Central memory CD8-positive, alpha-beta T cell (primary cell): ENCODE data around the gene RDM1.
"Not testable (repeated sequence)": the region's sequence is repeated elsewhere in the genome, so short reads cannot be mapped to it uniquely, and the experiment has no call there.

Experiments
- ATAC-seq: fragments of 150-1000 bp; cut with Tn5 transposase; replicated peaks from 2 replicates; pipeline ENCODE4 v1.10.0; 2022; ENCODE audit warnings: mild to moderate bottlenecking, moderate FRiP score, moderate number of reproducible peaks; ENCODE audit not compliant: poor library complexity, severe bottlenecking; ENCODE audit errors: extremely low read depth
- DNase-seq, 2 donors: peaks; one replicate each; pipeline ENCODE4 v3.0.0; 2021; ENCODE audit warnings: low spot score in 2 of 2
- H3K27ac Mint-ChIP-seq: one replicate; pipeline ENCODE4 v1.8.0; 2022; ENCODE audit warnings: low read depth, mild to moderate bottlenecking, moderate library complexity, mixed read lengths
- H3K27me3 Mint-ChIP-seq: one replicate; pipeline ENCODE4 v1.8.0; 2022; ENCODE audit warnings: mixed read lengths
- H3K36me3 Mint-ChIP-seq: one replicate; pipeline ENCODE4 v1.8.0; 2022; ENCODE audit warnings: mild to moderate bottlenecking, moderate library complexity, mixed read lengths; ENCODE audit not compliant: insufficient read depth
- H3K4me1 Mint-ChIP-seq: one replicate; pipeline ENCODE4 v1.8.0; 2022; ENCODE audit warnings: mixed read lengths
- H3K4me3 Mint-ChIP-seq: one replicate; pipeline ENCODE4 v1.8.0; 2022; ENCODE audit warnings: mild to moderate bottlenecking, moderate library complexity, mixed read lengths
- H3K9me3 Mint-ChIP-seq: one replicate; pipeline ENCODE4 v1.8.0; 2022; ENCODE audit warnings: mixed read lengths

Gene RDM1

DNA sequence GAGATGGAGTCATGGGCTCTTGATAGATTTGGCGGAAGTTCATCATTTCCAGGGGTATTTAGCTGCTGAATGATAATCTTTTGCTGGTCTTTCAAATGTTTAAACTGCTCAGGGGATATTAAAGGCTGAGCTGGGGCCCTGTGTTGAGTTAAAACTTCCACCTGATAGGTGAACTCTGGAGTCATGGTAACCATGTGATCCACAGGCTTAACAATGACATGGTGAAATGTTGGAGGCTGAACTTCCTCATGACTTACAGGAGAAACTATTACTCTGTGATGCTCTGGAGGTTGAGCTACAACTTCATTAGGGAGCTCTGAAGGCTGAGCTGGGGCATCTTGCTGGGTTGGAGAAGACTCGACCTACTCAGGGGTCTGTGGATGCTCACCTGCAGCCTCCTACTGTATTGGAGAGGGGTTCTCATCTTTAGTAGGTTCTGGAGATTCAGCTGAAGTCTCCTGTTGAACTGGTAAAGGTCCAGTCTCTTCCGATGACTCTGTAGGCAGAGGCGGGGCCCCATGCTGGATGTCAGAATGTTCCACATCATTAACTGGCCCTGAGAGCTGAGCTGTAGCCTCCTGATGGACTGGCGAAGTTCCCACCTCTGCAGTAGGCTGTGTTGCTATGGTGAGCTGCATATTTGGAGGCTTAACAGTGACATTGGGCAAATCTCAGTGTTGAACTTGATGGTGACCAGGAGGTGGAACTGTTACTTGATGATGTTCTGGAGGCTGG is 24.2 kb downstream of the RDM1 start:
- no peak overlapping the region for H3K4me3 Mint-ChIP-seq
- H3K36me3 Mint-ChIP-seq = no peaks in the 10 kb centered on the region
- H3K4me1 Mint-ChIP-seq = peaks cover 36% of the 10 kb centered on the region
- no peaks in the 10 kb centered on the region for H3K9me3 Mint-ChIP-seq
- ATAC-seq (no peak), DNase-seq (no peak)
- H3K27ac Mint-ChIP-seq = no peak overlapping the region
- no peaks in the 10 kb centered on the region for H3K27me3 Mint-ChIP-seq

DNA sequence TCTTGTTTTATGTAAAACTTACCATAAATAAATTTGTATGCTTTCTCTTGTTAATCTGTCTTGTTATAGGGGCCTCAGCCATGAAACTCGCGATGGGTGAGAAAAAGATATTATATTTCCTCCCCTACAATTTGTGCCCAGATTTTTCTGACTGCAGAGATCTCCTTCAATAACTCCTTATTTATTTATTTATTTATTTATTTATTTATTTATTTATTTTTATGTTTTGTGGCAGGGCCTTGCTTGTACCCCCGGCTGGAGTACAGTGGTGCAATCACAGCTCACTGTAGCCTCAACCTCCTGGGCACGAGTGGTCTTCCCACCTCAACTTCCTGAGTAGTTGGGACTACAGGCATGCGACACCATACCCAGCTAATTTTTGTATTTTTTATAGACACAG is 27.1 kb downstream of the RDM1 start:
- ATAC-seq (no peak), DNase-seq (no peak)
- Mint-ChIP-seq H3K27me3 (no peaks in the 10 kb centered on the region), H3K9me3 (no peaks in the 10 kb centered on the region), H3K27ac (no peak overlapping the region), H3K4me3 (no peak overlapping the region), H3K36me3 (peaks cover 7% of the 10 kb centered on the region), H3K4me1 (peaks cover 50% of the 10 kb centered on the region)

GRCh38 chr17:35901631-35902175 is 28.9 kb downstream of the RDM1 start:
- Mint-ChIP-seq H3K9me3 (no peaks in the 10 kb centered on the region), H3K36me3 (peaks cover 7% of the 10 kb centered on the region), H3K4me3 (no peak overlapping the region), H3K27ac (peak overlapping the region; percentile 96), H3K27me3 (no peaks in the 10 kb centered on the region), H3K4me1 (peaks cover 47% of the 10 kb centered on the region)
- DNase-seq = no peak
- no peak for ATAC-seq

GRCh38 chr17:35900708-35901480 is 29.7 kb downstream of the RDM1 start:
- Mint-ChIP-seq H3K36me3 (peaks cover 11% of the 10 kb centered on the region), H3K27ac (peak overlapping the region; percentile 96), H3K27me3 (no peaks in the 10 kb centered on the region), H3K9me3 (no peaks in the 10 kb centered on the region), H3K4me3 (peak overlapping the region; percentile 58), H3K4me1 (peaks cover 54% of the 10 kb centered on the region)
- DNase-seq (peak in 1 of 2 donors; percentile 54), ATAC-seq (peak; percentile 73)

- peak overlapping the region; percentile 96 for H3K27ac Mint-ChIP-seq
- H3K27me3 Mint-ChIP-seq = no peaks in the 10 kb centered on the region
- H3K4me3 Mint-ChIP-seq = peak overlapping the region; percentile 58
- H3K4me1 Mint-ChIP-seq = peaks cover 60% of the 10 kb centered on the region
- peaks cover 13% of the 10 kb centered on the region for H3K36me3 Mint-ChIP-seq
- no peaks in the 10 kb centered on the region for H3K9me3 Mint-ChIP-seq
- ATAC-seq = peak; percentile 20
- peak in 1 of 2 donors; percentile 19 for DNase-seq
These were observed 30.3 kb downstream of the RDM1 start for GRCh38 chr17:35900280-35900679.

GRCh38 chr17:35898283-35899070 is 32.1 kb downstream of the RDM1 start:
- Mint-ChIP-seq H3K4me3 (peak overlapping the region; percentile 58), H3K27me3 (no peaks in the 10 kb centered on the region), H3K9me3 (no peaks in the 10 kb centered on the region), H3K36me3 (peaks cover 13% of the 10 kb centered on the region), H3K27ac (peak overlapping the region; percentile 96), H3K4me1 (peaks cover 68% of the 10 kb centered on the region)
- ATAC-seq (no peak), DNase-seq (no peak)

- Mint-ChIP-seq H3K27ac (peak overlapping the region; percentile 23), H3K4me1 (peaks cover 69% of the 10 kb centered on the region), H3K36me3 (peaks cover 13% of the 10 kb centered on the region), H3K4me3 (peak overlapping the region; percentile 58)
- not testable (repeated sequence) for H3K27me3 Mint-ChIP-seq, ATAC-seq, H3K9me3 Mint-ChIP-seq, DNase-seq
These were observed 32.8 kb downstream of the RDM1 start for GRCh38 chr17:35897772-35898171.

GRCh38 chr17:35895636-35896587 is 34.7 kb downstream of the RDM1 start:
- ATAC-seq (peak; percentile 63), DNase-seq (peak in 1 of 2 donors; percentile 47)
- Mint-ChIP-seq H3K4me1 (peaks cover 76% of the 10 kb centered on the region), H3K4me3 (peak overlapping the region; percentile 58), H3K36me3 (peaks cover 13% of the 10 kb centered on the region), H3K27ac (peak overlapping the region; percentile 72), H3K27me3 (no peaks in the 10 kb centered on the region), H3K9me3 (no peaks in the 10 kb centered on the region)

DNA sequence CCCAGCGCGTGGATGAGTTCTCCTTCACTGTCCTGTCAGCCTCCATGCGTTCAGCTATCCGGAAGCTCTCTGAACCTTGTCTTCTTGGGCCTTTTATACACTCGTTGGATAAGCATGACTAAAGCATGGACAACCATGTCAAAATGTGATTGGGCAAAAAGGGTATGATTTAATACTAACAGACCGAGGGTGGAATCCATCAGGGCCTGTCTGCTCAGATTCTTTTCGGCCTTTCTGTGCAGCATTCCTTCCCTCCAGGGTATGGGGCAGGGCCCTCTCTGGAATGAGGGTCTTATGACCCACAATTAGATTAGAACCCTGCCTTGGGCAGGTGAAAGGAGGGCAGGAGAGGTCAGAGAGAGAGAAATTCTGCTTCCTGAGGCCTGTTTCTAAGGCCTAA is 36.4 kb downstream of the RDM1 start:
- peaks cover 10% of the 10 kb centered on the region for H3K36me3 Mint-ChIP-seq
- peaks cover 76% of the 10 kb centered on the region for H3K4me1 Mint-ChIP-seq
- no peak overlapping the region for H3K27ac Mint-ChIP-seq
- H3K4me3 Mint-ChIP-seq = no peak overlapping the region
- ATAC-seq = no peak
- H3K27me3 Mint-ChIP-seq = no peaks in the 10 kb centered on the region
- DNase-seq = no peak
- no peaks in the 10 kb centered on the region for H3K9me3 Mint-ChIP-seq

DNA sequence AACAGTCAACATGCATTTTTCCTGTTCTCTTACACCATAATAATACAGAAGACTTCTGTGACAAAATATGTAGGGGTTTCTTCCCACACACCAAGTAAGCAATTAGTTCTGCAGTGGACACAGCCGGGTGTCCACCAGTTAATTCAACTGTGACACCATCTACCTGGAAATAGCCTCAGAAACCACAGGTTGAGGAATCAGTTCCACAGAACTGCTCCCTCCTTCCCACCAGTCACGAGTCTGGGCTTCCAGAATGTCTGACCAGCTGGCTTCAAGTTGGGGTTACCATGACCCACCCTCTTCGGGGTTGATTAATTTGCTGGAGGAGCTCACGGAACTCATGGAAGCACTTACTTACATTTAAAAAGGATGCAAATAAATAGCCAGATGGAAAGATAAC is 36.8 kb downstream of the RDM1 start:
- peaks cover 10% of the 10 kb centered on the region for H3K36me3 Mint-ChIP-seq
- H3K4me1 Mint-ChIP-seq = peaks cover 76% of the 10 kb centered on the region
- DNase-seq = no peak
- H3K27me3 Mint-ChIP-seq = no peaks in the 10 kb centered on the region
- no peak for ATAC-seq
- H3K4me3 Mint-ChIP-seq = no peak overlapping the region
- H3K27ac Mint-ChIP-seq = no peak overlapping the region
- no peaks in the 10 kb centered on the region for H3K9me3 Mint-ChIP-seq

- Mint-ChIP-seq H3K4me1 (peaks cover 74% of the 10 kb centered on the region), H3K27me3 (no peaks in the 10 kb centered on the region), H3K27ac (peak overlapping the region; percentile 53), H3K9me3 (no peaks in the 10 kb centered on the region), H3K4me3 (peak overlapping the region; percentile 16), H3K36me3 (peaks cover 10% of the 10 kb centered on the region)
- peak in 1 of 2 donors; percentile 34 for DNase-seq
- no peak for ATAC-seq
These were observed 38.2 kb downstream of the RDM1 start for GRCh38 chr17:35892091-35893035.
